ENCODE results near the gene PLEKHB1.

DNA sequence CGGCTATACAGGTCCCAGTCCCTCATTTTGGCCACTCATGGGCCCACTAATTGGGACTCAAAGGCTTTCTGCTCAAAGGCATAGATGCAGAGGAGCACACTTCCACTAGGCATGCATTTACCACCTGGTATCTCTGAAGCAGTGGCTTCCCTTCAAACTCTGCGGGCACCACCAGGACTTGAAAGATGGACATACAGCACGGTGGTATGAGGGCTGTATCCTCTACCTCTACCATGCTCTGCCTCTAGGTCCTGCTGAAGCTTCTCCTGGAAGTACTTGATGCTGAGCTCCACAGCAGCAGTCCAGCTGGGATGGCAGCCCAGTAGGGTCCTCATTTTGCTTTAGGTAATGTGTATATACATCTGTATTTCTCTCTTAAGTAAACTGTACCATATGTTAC, 64.6 kb downstream of the PLEKHB1 start:
- TF ChIP-seq ZNF217 (IDR thresholded peaks at IDR 0.05), result no peak
- TF ChIP-seq, protein P1, sequence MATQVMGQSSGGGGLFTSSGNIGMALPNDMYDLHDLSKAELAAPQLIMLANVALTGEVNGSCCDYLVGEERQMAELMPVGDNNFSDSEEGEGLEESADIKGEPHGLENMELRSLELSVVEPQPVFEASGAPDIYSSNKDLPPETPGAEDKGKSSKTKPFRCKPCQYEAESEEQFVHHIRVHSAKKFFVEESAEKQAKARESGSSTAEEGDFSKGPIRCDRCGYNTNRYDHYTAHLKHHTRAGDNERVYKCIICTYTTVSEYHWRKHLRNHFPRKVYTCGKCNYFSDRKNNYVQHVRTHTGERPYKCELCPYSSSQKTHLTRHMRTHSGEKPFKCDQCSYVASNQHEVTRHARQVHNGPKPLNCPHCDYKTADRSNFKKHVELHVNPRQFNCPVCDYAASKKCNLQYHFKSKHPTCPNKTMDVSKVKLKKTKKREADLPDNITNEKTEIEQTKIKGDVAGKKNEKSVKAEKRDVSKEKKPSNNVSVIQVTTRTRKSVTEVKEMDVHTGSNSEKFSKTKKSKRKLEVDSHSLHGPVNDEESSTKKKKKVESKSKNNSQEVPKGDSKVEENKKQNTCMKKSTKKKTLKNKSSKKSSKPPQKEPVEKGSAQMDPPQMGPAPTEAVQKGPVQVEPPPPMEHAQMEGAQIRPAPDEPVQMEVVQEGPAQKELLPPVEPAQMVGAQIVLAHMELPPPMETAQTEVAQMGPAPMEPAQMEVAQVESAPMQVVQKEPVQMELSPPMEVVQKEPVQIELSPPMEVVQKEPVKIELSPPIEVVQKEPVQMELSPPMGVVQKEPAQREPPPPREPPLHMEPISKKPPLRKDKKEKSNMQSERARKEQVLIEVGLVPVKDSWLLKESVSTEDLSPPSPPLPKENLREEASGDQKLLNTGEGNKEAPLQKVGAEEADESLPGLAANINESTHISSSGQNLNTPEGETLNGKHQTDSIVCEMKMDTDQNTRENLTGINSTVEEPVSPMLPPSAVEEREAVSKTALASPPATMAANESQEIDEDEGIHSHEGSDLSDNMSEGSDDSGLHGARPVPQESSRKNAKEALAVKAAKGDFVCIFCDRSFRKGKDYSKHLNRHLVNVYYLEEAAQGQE (IDR thresholded peaks at IDR 0.05; ENCODE audit: low read depth, low read length), result no peak
